DOHH2 (cell line): ENCODE data around the gene C9orf153.

Source experiments
- EZH2phosphoT487 ChIP-seq: fragments of 200-600 bp; sonication (generic); IDR thresholded peaks from 2 replicates; pipeline ENCODE4 v1.6.1; 2017; ENCODE audit warnings: borderline replicate concordance, mild to moderate bottlenecking, antibody characterized with exemption, low read length, moderate library complexity, mixed read lengths
- TF ChIP-seq, protein P1 (sequence below): fragments of 200-600 bp; sonication (generic); IDR thresholded peaks from one replicate; pipeline ENCODE4 v1.5.1; 2014; ENCODE audit warnings: antibody characterized with exemption, mild to moderate bottlenecking, low read depth, low read length; ENCODE audit not compliant: poor library complexity, severe bottlenecking

DNA sequence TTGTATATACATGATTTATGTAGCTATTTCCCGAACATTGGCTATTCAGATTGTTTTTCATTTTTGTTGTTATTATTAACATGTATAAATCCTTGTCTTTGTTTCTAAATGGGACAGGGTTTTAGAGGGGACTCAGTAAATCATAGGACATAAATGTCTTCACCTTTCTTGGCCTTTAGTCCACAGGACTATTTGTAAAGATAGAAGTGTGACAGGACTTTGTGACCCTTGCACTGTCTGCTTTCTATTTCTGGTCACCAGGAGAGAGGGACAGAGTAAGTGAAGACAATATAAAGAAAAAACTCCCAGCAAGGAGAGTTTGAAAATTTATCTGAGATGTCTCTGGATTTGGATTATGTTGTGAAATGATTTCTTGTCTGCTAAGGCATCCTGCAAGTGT, 81.5 kb downstream of the C9orf153 start:
- TF ChIP-seq, protein P1, sequence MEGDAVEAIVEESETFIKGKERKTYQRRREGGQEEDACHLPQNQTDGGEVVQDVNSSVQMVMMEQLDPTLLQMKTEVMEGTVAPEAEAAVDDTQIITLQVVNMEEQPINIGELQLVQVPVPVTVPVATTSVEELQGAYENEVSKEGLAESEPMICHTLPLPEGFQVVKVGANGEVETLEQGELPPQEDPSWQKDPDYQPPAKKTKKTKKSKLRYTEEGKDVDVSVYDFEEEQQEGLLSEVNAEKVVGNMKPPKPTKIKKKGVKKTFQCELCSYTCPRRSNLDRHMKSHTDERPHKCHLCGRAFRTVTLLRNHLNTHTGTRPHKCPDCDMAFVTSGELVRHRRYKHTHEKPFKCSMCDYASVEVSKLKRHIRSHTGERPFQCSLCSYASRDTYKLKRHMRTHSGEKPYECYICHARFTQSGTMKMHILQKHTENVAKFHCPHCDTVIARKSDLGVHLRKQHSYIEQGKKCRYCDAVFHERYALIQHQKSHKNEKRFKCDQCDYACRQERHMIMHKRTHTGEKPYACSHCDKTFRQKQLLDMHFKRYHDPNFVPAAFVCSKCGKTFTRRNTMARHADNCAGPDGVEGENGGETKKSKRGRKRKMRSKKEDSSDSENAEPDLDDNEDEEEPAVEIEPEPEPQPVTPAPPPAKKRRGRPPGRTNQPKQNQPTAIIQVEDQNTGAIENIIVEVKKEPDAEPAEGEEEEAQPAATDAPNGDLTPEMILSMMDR = no peak
- TF ChIP-seq EZH2phosphoT487 = no peak
